Endothelial cell (in vitro differentiated cells): Measurements from ENCODE around the gene PRKCH. TPM values are rescaled to one million over a fixed set of nuclear protein-coding genes. Genes with fewer than 3 reads are reported as not detected.
A peak's percentile ranks its signal among the peaks of the same experiment; 100 is the strongest.
"Not testable (repeated sequence)": the region's sequence is repeated elsewhere in the genome, so short reads cannot be mapped to it uniquely, and the experiment has no call there.

ENCODE experiments used
- DNase-seq: peaks from one replicate; pipeline ENCODE4 v3.0.0; 2021; ENCODE audit warnings: low spot score
- H3K27ac Mint-ChIP-seq: one replicate; pipeline ENCODE4 v1.8.0; 2021; ENCODE audit warnings: mixed read lengths, inconsistent platforms; ENCODE audit not compliant: unreplicated experiment
- H3K27me3 Mint-ChIP-seq: one replicate; pipeline ENCODE4 v1.8.0; 2021; ENCODE audit warnings: mild to moderate bottlenecking, moderate library complexity, mixed read lengths, inconsistent platforms; ENCODE audit not compliant: unreplicated experiment
- H3K36me3 Mint-ChIP-seq: one replicate; pipeline ENCODE4 v1.8.0; 2021; ENCODE audit warnings: mild to moderate bottlenecking, low read depth, mixed read lengths, inconsistent platforms; ENCODE audit not compliant: unreplicated experiment
- H3K4me1 Mint-ChIP-seq: one replicate; pipeline ENCODE4 v1.8.0; 2021; ENCODE audit warnings: mild to moderate bottlenecking, mixed read lengths, inconsistent platforms; ENCODE audit not compliant: unreplicated experiment
- H3K4me3 Mint-ChIP-seq: one replicate; pipeline ENCODE4 v1.8.0; 2021; ENCODE audit warnings: mild to moderate bottlenecking, mixed read lengths, inconsistent platforms; ENCODE audit not compliant: unreplicated experiment
- H3K9me3 Mint-ChIP-seq: one replicate; pipeline ENCODE4 v1.8.0; 2021; ENCODE audit warnings: mixed read lengths, inconsistent platforms; ENCODE audit not compliant: unreplicated experiment
- CTCF ChIP-seq: fragments of 200-600 bp; sonication (generic); IDR thresholded peaks from one replicate; pipeline ENCODE4 v1.5.0; 2021; ENCODE audit warnings: antibody characterized with exemption; ENCODE audit not compliant: unreplicated experiment
- total RNA-seq: library from RNA; stranded (reverse); fragmentation: NEBNext Ultra II Directional; extraction: Animal tissue kit (Norgen Biotek cat#: 25700); gene quantifications from one replicate; pipeline ENCODE4 v1.2.1, GENCODE V29; 2021; ENCODE audit not compliant: unreplicated experiment

PRKCH gene
- total RNA-seq, 1 donor from 2014 or later: 42.5 TPM

- no peak for DNase-seq
- Mint-ChIP-seq H3K4me1 (peaks cover 37% of the 10 kb centered on the region), H3K36me3 (peaks cover 25% of the 10 kb centered on the region), H3K4me3 (peak overlapping the region; percentile 5), H3K9me3 (no peaks in the 10 kb centered on the region), H3K27me3 (peaks cover 9% of the 10 kb centered on the region), H3K27ac (peak overlapping the region; percentile 49)
- no peak for TF ChIP-seq CTCF
These were observed 205.3 kb downstream of the PRKCH start for GRCh38 chr14:61526405-61527312.

- peaks cover 3% of the 10 kb centered on the region for H3K27me3 Mint-ChIP-seq
- no peaks in the 10 kb centered on the region for H3K9me3 Mint-ChIP-seq
- TF ChIP-seq CTCF: no peak
- peaks cover 37% of the 10 kb centered on the region for H3K4me1 Mint-ChIP-seq
- H3K4me3 Mint-ChIP-seq: peak overlapping the region; percentile 5
- DNase-seq: no peak
- H3K27ac Mint-ChIP-seq: peak overlapping the region; percentile 49
- H3K36me3 Mint-ChIP-seq: peaks cover 21% of the 10 kb centered on the region
These were observed 206.1 kb downstream of the PRKCH start for GRCh38 chr14:61527325-61528100.

GRCh38 chr14:61528591-61529021 is 207.2 kb downstream of the PRKCH start:
- no peak for TF ChIP-seq CTCF
- Mint-ChIP-seq H3K27ac (no peak overlapping the region), H3K9me3 (no peaks in the 10 kb centered on the region), H3K4me1 (peaks cover 39% of the 10 kb centered on the region), H3K27me3 (peaks cover 3% of the 10 kb centered on the region), H3K4me3 (peak overlapping the region; percentile 38), H3K36me3 (peaks cover 20% of the 10 kb centered on the region)
- DNase-seq: no peak

- not testable (repeated sequence) for H3K9me3 Mint-ChIP-seq, DNase-seq, H3K27ac Mint-ChIP-seq, H3K27me3 Mint-ChIP-seq, H3K4me3 Mint-ChIP-seq
- peaks cover 20% of the 10 kb centered on the region for H3K36me3 Mint-ChIP-seq
- peaks cover 39% of the 10 kb centered on the region for H3K4me1 Mint-ChIP-seq
These were observed 208.0 kb downstream of the PRKCH start for GRCh38 chr14:61529360-61529759.

- TF ChIP-seq CTCF: no peak
- peaks cover 20% of the 10 kb centered on the region for H3K36me3 Mint-ChIP-seq
- no peaks in the 10 kb centered on the region for H3K9me3 Mint-ChIP-seq
- DNase-seq: no peak
- H3K4me3 Mint-ChIP-seq: no peak overlapping the region
- H3K4me1 Mint-ChIP-seq: peaks cover 34% of the 10 kb centered on the region
- H3K27me3 Mint-ChIP-seq: peaks cover 5% of the 10 kb centered on the region
- H3K27ac Mint-ChIP-seq: no peak overlapping the region
These were observed 208.9 kb downstream of the PRKCH start for GRCh38 chr14:61530296-61530695.
